Measurements from ENCODE around the gene GPAT2.

GRCh38 chr2:96083989-96084857, 49.5 kb upstream of the GPAT2 start:
- TF ChIP-seq CTCF (conservative IDR thresholded peaks at IDR 0.05; ENCODE audit: low read depth, low read length) (no peak), EZH2phosphoT487 (IDR thresholded peaks at IDR 0.05; ENCODE audit: borderline replicate concordance, low read length) (no peak), EZH2 (IDR thresholded peaks at IDR 0.05; ENCODE audit: low read length, unreplicated experiment) (no peak)
